NCI-H82 (cell line): ENCODE results near the gene ITGB2.

ENCODE experiments used
- DNase-seq: peaks from one replicate; lab custom pipeline; 2025; lab: John Stamatoyannopoulos, UW

ITGB2 gene

DNA sequence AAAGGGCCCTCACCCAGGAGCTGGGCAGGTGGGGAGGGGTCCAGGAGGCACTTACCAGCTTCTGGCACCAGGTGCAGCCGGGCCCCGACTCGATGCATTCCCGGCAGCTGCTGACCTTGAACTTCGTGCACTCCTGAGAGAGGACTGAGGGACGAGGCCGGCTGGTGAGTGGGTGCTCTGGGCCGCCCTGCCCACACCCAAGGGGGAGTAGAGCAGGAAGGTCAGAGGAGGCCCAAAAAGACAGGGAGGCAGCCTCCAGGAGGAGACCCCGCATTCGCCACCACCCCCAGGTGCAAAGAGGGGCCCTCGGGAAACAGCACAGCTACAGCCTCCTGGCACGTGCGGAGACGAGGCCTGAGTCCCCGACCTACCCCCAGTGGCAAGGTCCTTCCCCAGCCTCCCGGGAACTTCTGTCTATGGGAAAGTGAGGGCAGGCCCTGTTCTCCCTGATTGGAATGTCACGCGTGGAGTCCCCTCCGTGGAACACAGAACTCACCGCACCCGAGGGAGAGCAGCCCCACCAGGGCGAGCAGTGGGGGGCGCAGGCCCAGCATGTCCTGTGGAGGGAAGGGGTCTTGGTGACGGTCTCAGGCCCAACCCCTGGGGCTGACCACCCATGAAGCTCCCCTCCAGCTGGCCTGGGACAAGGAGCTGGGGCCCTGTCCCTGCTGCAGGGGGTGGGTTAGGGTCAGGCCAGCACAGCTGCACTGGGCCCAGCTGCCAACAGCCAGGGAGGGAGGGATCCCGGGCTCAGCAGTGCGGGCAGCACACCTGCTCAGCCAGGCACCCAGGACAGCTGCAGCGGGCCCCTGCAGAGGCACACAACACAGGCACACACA is 10.3 kb downstream of the ITGB2 start:
- DNase-seq = no peak

GRCh38 chr21:44909719-44910118 is 11.0 kb downstream of the ITGB2 start:
- no peak for DNase-seq

DNA sequence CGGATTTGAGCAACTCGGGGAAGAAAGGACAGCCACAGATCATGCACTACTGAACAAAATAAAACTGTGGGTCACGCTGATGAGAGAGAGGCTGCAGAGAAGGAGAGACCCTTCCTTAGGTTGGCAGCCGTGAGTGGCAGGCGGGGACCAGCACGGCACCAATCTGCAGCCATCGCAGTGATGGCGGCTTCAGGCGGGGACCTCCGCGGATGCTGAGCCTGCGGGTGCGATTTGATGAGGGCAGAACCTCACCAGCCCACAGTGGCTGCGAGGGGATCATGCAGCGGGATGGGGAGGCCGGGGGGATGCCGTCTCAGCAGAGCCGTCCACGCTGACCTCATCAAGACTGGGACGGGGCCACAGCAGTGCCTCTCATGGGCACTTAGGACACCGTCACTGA is 11.8 kb downstream of the ITGB2 start:
- DNase-seq = no peak

GRCh38 chr21:44907966-44908895 is 12.5 kb downstream of the ITGB2 start:
- DNase-seq = no peak

GRCh38 chr21:44907225-44907965 is 13.3 kb downstream of the ITGB2 start:
- no peak for DNase-seq

DNA sequence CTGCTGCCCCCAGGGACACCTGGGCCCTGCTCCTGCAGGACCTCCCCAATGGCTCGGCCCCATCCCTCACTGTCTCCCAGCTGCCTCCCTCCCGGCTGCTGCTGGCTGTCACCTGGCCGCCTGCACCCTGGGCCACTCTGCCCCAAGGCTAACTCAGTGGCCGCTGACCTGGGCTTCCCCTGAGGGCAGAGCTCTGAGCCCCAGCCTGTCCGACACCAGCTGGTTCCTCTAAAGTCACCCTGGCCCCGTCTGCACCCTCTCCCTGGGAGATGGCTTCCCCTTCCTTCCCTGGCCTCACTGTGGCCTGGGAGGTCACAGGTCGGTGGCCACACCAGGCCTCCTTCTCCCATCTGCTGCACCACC is 15.0 kb downstream of the ITGB2 start:
- no peak for DNase-seq

- no peak for DNase-seq
Measured at GRCh38 chr21:44905016-44905727, 15.5 kb downstream of the ITGB2 start.

- no peak for DNase-seq
Measured at GRCh38 chr21:44904141-44904923, 16.4 kb downstream of the ITGB2 start.

DNA sequence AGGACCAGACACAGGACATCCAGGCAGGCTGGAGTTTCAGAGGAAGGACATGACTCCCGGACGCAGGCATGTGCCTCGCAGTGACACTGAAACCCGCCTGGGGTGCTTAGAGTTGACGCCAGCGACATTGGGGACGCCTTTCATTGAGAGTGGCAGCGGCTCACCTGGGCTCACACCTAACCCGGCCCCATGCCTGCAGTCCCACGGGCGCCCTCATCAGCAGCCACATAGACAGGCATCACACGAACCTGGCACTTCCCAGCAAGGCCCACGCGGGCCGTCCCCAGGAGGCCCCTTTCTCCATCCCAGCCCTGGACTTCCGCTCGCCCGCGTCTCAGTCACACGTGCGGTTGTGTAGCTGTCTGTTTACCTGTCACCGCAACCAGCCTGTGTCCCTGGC is 17.0 kb downstream of the ITGB2 start:
- DNase-seq = no peak

- DNase-seq = no peak
Measured at GRCh38 chr21:44903050-44903685, 17.5 kb downstream of the ITGB2 start.

- no peak for DNase-seq
Measured at GRCh38 chr21:44902268-44903049, 18.2 kb downstream of the ITGB2 start.

GRCh38 chr21:44901391-44902074 is 19.2 kb downstream of the ITGB2 start:
- DNase-seq = no peak

GRCh38 chr21:44900559-44901251 is 20.0 kb downstream of the ITGB2 start:
- no peak for DNase-seq

GRCh38 chr21:44899768-44900558 is 20.7 kb downstream of the ITGB2 start:
- DNase-seq = no peak

DNA sequence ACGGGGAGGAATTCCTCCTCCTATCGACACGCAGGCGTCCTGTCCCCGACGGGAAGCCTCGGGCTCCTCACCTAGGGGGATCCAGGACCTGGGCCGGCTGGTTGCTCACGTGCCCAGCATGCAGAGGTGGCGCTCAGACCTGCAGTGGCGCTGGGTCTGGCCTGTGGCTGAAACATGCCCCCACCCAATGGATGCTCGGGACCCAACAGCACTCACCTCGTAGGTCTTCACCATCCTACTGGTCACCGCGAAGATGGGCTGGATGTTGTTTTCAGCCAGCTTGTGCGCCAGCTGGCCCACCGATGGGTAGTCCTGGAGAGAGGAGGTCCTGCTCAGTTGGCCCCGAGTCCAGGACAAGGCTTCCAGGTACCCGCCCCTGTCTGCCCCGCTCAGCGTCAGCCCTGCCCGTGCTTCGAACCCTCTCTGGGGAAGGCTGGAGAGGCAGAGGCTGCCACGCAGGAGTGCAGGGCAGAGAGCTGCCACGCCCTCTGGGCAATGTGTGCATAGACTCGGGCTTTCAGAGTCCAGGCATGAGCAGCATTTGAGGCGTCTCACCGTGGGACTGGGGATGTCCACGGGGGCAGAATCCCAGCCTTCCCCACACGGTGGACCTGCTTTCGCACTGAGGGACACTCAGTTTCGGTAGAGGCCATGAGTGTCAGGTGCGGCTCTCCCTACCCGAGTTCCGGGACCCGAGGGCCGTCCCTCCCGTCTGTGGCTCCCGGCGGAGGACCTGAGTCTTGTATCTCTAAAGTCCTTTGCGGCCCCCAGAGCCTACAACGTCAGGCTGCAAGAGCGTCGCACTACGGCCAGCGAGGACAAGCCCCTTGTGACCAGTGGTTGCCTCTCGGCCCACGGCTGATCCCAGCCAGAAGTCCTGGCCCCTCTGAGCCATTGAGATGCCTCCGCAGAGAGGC is 21.6 kb downstream of the ITGB2 start:
- DNase-seq = no peak

- DNase-seq = no peak
Measured at GRCh38 chr21:44898011-44898488, 22.6 kb downstream of the ITGB2 start.
